Measurements from ENCODE around the gene KCTD14. TPM values are rescaled to one million over a fixed set of nuclear protein-coding genes. Genes with fewer than 3 reads are reported as not detected.

KCTD14 gene
- total and polyA plus RNA-seq, 4 donors = 0.70 to 7.3 (median 6.7) TPM

GRCh38 chr11:78040691-78041379 is 17.8 kb upstream of the KCTD14 start:
- no peak overlapping the region for H3K27ac ChIP-seq (ENCODE audit: low read depth in 1 of 2, low read length in 2 of 2)
- TF ChIP-seq FOXA2 (IDR thresholded peaks at IDR 0.05) = no peak
- TF ChIP-seq, protein P1, sequence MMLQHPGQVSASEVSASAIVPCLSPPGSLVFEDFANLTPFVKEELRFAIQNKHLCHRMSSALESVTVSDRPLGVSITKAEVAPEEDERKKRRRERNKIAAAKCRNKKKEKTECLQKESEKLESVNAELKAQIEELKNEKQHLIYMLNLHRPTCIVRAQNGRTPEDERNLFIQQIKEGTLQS (IDR thresholded peaks at IDR 0.05) = no peak
- TF ChIP-seq TAF1 (conservative IDR thresholded peaks at IDR 0.05) = no peak
- TF ChIP-seq, protein P2, sequence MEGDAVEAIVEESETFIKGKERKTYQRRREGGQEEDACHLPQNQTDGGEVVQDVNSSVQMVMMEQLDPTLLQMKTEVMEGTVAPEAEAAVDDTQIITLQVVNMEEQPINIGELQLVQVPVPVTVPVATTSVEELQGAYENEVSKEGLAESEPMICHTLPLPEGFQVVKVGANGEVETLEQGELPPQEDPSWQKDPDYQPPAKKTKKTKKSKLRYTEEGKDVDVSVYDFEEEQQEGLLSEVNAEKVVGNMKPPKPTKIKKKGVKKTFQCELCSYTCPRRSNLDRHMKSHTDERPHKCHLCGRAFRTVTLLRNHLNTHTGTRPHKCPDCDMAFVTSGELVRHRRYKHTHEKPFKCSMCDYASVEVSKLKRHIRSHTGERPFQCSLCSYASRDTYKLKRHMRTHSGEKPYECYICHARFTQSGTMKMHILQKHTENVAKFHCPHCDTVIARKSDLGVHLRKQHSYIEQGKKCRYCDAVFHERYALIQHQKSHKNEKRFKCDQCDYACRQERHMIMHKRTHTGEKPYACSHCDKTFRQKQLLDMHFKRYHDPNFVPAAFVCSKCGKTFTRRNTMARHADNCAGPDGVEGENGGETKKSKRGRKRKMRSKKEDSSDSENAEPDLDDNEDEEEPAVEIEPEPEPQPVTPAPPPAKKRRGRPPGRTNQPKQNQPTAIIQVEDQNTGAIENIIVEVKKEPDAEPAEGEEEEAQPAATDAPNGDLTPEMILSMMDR (IDR thresholded peaks at IDR 0.05; ENCODE audit: low read depth, low read length, missing input control) = no peak
- no peak for TF ChIP-seq ZBTB33 (IDR thresholded peaks at IDR 0.05)
- no peak for TF ChIP-seq FOXA1 (IDR thresholded peaks at IDR 0.05)
- TF ChIP-seq EGR1 (IDR thresholded peaks at IDR 0.05; ENCODE audit: low read depth in 2 of 2) = no peak
- TF ChIP-seq, protein P3, sequence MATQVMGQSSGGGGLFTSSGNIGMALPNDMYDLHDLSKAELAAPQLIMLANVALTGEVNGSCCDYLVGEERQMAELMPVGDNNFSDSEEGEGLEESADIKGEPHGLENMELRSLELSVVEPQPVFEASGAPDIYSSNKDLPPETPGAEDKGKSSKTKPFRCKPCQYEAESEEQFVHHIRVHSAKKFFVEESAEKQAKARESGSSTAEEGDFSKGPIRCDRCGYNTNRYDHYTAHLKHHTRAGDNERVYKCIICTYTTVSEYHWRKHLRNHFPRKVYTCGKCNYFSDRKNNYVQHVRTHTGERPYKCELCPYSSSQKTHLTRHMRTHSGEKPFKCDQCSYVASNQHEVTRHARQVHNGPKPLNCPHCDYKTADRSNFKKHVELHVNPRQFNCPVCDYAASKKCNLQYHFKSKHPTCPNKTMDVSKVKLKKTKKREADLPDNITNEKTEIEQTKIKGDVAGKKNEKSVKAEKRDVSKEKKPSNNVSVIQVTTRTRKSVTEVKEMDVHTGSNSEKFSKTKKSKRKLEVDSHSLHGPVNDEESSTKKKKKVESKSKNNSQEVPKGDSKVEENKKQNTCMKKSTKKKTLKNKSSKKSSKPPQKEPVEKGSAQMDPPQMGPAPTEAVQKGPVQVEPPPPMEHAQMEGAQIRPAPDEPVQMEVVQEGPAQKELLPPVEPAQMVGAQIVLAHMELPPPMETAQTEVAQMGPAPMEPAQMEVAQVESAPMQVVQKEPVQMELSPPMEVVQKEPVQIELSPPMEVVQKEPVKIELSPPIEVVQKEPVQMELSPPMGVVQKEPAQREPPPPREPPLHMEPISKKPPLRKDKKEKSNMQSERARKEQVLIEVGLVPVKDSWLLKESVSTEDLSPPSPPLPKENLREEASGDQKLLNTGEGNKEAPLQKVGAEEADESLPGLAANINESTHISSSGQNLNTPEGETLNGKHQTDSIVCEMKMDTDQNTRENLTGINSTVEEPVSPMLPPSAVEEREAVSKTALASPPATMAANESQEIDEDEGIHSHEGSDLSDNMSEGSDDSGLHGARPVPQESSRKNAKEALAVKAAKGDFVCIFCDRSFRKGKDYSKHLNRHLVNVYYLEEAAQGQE (IDR thresholded peaks at IDR 0.05) = no peak
- TF ChIP-seq JUND (IDR thresholded peaks at IDR 0.05) = no peak
- TF ChIP-seq HNF4A (conservative IDR thresholded peaks at IDR 0.05) = no peak
- no peak for TF ChIP-seq HNF4G (IDR thresholded peaks at IDR 0.05)
- TF ChIP-seq SP1 (IDR thresholded peaks at IDR 0.05) = no peak
- TF ChIP-seq RAD21 (IDR thresholded peaks at IDR 0.05) = no peak
- WGBS = 93% methylated on average over 15 of the region's 15 CpGs
- H3K9me3 ChIP-seq (ENCODE audit: control insufficient read depth in 4 of 4, low read length in 3 of 4) = no peaks in the 10 kb centered on the region
- H3K36me3 ChIP-seq (ENCODE audit: control insufficient read depth in 4 of 4, insufficient read depth in 3 of 4, low read depth in 1 of 4, low read length in 3 of 4) = no peaks in the 10 kb centered on the region
- no peaks in the 10 kb centered on the region for H3K27me3 ChIP-seq (ENCODE audit: control insufficient read depth in 4 of 4, insufficient read depth in 4 of 4, low read length in 3 of 4)
- H3K9ac ChIP-seq (ENCODE audit: low read depth in 1 of 2, low read length in 2 of 2) = no peak overlapping the region
- no peak overlapping the region for H3K4me3 ChIP-seq (ENCODE audit: low read depth in 1 of 3, low read length in 3 of 3)
- no peak for DNase-seq (ENCODE audit: low spot score)
- peaks cover 19 to 49% (median 34%) of the 10 kb centered on the region in 4 donors for H3K4me1 ChIP-seq (ENCODE audit: control insufficient read depth in 4 of 4, insufficient read depth in 4 of 4, low read length in 3 of 4)

GRCh38 chr11:78039919-78040671 is 17.0 kb upstream of the KCTD14 start:
- no peak overlapping the region for H3K4me3 ChIP-seq (ENCODE audit: low read depth in 1 of 3, low read length in 3 of 3)
- peak overlapping the region; percentile 42 to 58 for H3K9ac ChIP-seq (ENCODE audit: low read depth in 1 of 2, low read length in 2 of 2)
- WGBS = 27% methylated on average over 7 of the region's 7 CpGs
- peak; percentile 47 for DNase-seq (ENCODE audit: low spot score)
- peak; percentile 27 for TF ChIP-seq NR2F2 (IDR thresholded peaks at IDR 0.05)
- peak in 1 of 2 donors; percentile 63 for TF ChIP-seq GABPA (IDR thresholded peaks at IDR 0.05 in 1 of 2, conservative IDR thresholded peaks at IDR 0.05 in 1 of 2)
- TF ChIP-seq EGR1 (IDR thresholded peaks at IDR 0.05; ENCODE audit: low read depth in 2 of 2) = no peak
- TF ChIP-seq RXRA (IDR thresholded peaks at IDR 0.05) = peak in 1 of 2 donors; percentile 41
- TF ChIP-seq, protein P4, sequence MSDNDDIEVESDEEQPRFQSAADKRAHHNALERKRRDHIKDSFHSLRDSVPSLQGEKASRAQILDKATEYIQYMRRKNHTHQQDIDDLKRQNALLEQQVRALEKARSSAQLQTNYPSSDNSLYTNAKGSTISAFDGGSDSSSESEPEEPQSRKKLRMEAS (IDR thresholded peaks at IDR 0.05) = peak; percentile 20
- TF ChIP-seq, protein P2 (IDR thresholded peaks at IDR 0.05; ENCODE audit: low read depth, low read length, missing input control) = no peak
- peak; percentile 36 for TF ChIP-seq SP1 (IDR thresholded peaks at IDR 0.05)
- TF ChIP-seq YY1 (IDR thresholded peaks at IDR 0.05) = peak; percentile 41
- TF ChIP-seq HNF4A (conservative IDR thresholded peaks at IDR 0.05) = peak; percentile 75 to 85
- no peaks in the 10 kb centered on the region for H3K9me3 ChIP-seq (ENCODE audit: control insufficient read depth in 4 of 4, low read length in 3 of 4)
- H3K36me3 ChIP-seq (ENCODE audit: control insufficient read depth in 4 of 4, insufficient read depth in 3 of 4, low read depth in 1 of 4, low read length in 3 of 4) = no peaks in the 10 kb centered on the region
- no peaks in the 10 kb centered on the region for H3K27me3 ChIP-seq (ENCODE audit: control insufficient read depth in 4 of 4, insufficient read depth in 4 of 4, low read length in 3 of 4)
- H3K4me1 ChIP-seq (ENCODE audit: control insufficient read depth in 4 of 4, insufficient read depth in 4 of 4, low read length in 3 of 4) = peaks cover 13 to 41% (median 32%) of the 10 kb centered on the region in 4 donors
- H3K27ac ChIP-seq (ENCODE audit: low read depth in 1 of 2, low read length in 2 of 2) = peak overlapping the region; percentile 78 to 80

All from liver (tissue), 9 donors.